GM21619 (cell line): ENCODE results near the gene ITGB2.

Experiments
- ATAC-seq: cut with Tn5 transposase; IDR thresholded peaks from one replicate; pipeline ENCODE4 v1.9.1; 2021; ENCODE audit not compliant: unreplicated experiment

ITGB2 gene

GRCh38 chr21:44955798-44956175 lies 35.1 kb upstream of the ITGB2 start:
- no peak for ATAC-seq

GRCh38 chr21:44955141-44955797 lies 34.6 kb upstream of the ITGB2 start:
- no peak for ATAC-seq

- ATAC-seq, result no peak
These were observed 33.6 kb upstream of the ITGB2 start for GRCh38 chr21:44954281-44954771.

GRCh38 chr21:44953628-44954021 lies 32.9 kb upstream of the ITGB2 start:
- ATAC-seq, result no peak

GRCh38 chr21:44952929-44953627 lies 32.4 kb upstream of the ITGB2 start:
- no peak for ATAC-seq

- ATAC-seq, result no peak
These were observed 31.6 kb upstream of the ITGB2 start for GRCh38 chr21:44952116-44952928.

GRCh38 chr21:44951186-44951915 lies 30.7 kb upstream of the ITGB2 start:
- no peak for ATAC-seq

- no peak for ATAC-seq
These were observed 29.7 kb upstream of the ITGB2 start for GRCh38 chr21:44950351-44950750.

- ATAC-seq, result no peak
These were observed 29.1 kb upstream of the ITGB2 start for GRCh38 chr21:44949779-44950198.

GRCh38 chr21:44949161-44949778 lies 28.6 kb upstream of the ITGB2 start:
- no peak for ATAC-seq

GRCh38 chr21:44948426-44949120 lies 27.9 kb upstream of the ITGB2 start:
- no peak for ATAC-seq

GRCh38 chr21:44947930-44948331 lies 27.2 kb upstream of the ITGB2 start:
- no peak for ATAC-seq

GRCh38 chr21:44947111-44947929 lies 26.6 kb upstream of the ITGB2 start:
- ATAC-seq, result no peak

- no peak for ATAC-seq
These were observed 25.7 kb upstream of the ITGB2 start for GRCh38 chr21:44946254-44947041.

- no peak for ATAC-seq
These were observed 23.9 kb upstream of the ITGB2 start for GRCh38 chr21:44944596-44944995.

- ATAC-seq, result no peak
These were observed 23.2 kb upstream of the ITGB2 start for GRCh38 chr21:44943686-44944550.

- no peak for ATAC-seq
These were observed 22.4 kb upstream of the ITGB2 start for GRCh38 chr21:44943005-44943685.
